OCI-LY3 (cell line): ENCODE results near the gene RPH3AL.
"Not testable (repeated sequence)": the region's sequence is repeated elsewhere in the genome, so short reads cannot be mapped to it uniquely, and the experiment has no call there.

Experiments used
- CTCF ChIP-seq: fragments of 200-600, 300-600 bp; sonication (generic); IDR thresholded peaks from 2 replicates; pipeline ENCODE4 v1.5.1; 2014; ENCODE audit warnings: antibody characterized with exemption, low read length, low read depth
- EZH2phosphoT487 ChIP-seq: fragments of 200-600 bp; shearing (Covaris generic); IDR thresholded peaks from 2 replicates; pipeline ENCODE4 v1.6.1; 2018; ENCODE audit warnings: antibody characterized with exemption, mixed run types, low read depth

GRCh38 chr17:206484-206883 lies 146.1 kb downstream of the RPH3AL start:
- not testable (repeated sequence) for TF ChIP-seq CTCF, EZH2phosphoT487
